HG03196 (cell line): ENCODE results near the gene EVI5L.
A peak's percentile ranks its signal among the peaks of the same experiment; 100 is the strongest.

Source experiments
- ATAC-seq: cut with Tn5 transposase; IDR thresholded peaks from one replicate; pipeline ENCODE4 v1.9.1; 2021; ENCODE audit not compliant: unreplicated experiment

Gene EVI5L

DNA sequence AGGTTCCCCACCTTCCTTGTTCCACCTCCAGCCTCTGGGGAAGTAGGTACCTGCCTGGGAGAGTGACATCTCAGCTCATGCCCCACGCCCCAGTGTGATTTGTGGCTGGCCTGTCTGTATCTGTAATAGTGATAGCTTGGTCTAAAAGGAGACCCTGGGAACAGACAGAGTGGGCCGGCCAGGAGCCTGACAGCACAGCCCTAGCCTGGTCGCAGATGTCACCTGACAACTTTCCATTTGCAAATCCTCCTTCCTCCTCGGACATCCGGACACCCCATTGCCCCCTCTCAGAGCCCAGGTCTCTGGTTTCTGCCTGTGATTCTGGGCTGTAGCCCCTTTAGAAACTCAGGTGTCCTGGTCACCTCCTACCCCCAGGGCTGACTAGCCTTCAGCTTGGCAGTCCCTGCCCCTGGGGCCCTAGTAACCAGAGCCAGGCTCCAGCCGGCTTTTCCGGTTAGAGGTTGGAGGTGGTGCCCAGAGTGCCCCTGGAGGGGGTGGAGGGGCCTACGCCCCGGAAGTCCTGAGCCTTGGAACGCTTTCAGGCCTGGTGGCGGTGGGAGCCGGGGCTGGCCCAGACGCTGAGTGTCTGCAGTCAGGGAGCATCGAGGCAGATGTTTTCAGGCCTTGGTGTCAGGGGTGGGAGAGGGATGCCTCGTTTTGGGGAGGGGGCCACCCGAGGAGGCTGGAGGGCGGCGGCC is 64.7 kb downstream of the EVI5L start:
- no peak for ATAC-seq

DNA sequence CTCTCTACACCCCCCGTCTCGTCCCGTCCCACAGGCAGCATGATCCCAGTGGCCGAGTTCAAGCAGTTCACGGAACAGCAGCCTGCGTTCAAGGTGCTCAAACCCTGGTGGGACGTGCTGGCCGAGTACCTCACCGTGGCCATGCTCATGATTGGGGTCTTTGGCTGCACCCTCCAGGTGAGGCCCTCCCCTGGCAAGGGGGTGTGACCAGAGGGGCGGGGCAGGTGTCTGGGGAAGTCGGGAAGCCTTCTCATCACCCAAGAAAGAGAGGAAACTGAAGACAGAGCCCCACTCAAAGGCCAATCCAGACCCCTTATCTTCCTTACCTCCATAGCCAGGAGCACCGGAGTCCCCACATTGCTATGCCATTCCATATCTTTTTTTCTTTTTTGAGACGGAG is 65.5 kb downstream of the EVI5L start:
- ATAC-seq = no peak

- no peak for ATAC-seq
Observed at GRCh38 chr19:7897292-7897691, 67.3 kb downstream of the EVI5L start.

- ATAC-seq = no peak
Observed at GRCh38 chr19:7898967-7899366, 68.9 kb downstream of the EVI5L start.

DNA sequence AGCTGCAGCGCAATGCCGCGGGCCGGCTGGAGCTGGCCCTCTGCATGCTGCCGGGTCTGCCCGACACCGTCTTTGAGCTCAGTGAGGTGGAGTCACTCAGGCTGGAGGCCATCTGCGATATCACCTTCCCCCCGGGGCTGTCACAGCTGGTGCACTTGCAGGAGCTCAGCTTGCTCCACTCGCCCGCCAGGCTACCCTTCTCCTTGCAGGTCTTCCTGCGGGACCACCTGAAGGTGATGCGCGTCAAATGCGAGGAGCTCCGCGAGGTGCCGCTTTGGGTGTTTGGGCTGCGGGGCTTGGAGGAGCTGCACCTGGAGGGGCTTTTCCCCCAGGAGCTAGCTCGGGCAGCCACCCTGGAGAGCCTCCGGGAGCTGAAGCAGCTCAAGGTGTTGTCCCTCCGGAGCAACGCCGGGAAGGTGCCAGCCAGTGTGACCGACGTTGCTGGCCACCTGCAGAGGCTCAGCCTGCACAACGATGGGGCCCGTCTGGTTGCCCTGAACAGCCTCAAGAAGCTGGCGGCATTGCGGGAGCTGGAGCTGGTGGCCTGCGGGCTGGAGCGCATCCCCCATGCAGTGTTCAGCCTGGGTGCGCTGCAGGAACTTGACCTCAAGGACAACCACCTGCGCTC is 69.8 kb downstream of the EVI5L start:
- no peak for ATAC-seq

- ATAC-seq = no peak
Observed at GRCh38 chr19:7900401-7900870, 70.4 kb downstream of the EVI5L start.

DNA sequence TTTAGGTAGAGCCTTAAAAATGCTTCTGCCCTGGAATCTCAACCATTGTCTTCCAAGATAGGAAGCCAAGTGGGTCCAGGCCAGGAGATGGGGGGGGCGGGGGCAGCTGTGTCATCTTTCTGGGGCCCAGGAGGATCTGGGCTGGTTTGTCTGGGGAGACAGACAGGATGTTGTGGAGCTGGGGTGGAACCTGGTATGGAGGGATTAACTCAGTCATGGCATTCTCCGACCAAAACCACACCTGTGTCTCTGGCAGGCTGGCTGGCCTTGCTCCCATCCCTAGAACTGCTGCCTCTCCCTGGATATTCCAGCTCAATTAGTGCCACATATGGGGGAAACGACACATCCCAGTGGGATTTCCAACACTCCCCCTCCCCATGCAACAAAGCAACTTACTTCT is 70.9 kb downstream of the EVI5L start:
- ATAC-seq = no peak

DNA sequence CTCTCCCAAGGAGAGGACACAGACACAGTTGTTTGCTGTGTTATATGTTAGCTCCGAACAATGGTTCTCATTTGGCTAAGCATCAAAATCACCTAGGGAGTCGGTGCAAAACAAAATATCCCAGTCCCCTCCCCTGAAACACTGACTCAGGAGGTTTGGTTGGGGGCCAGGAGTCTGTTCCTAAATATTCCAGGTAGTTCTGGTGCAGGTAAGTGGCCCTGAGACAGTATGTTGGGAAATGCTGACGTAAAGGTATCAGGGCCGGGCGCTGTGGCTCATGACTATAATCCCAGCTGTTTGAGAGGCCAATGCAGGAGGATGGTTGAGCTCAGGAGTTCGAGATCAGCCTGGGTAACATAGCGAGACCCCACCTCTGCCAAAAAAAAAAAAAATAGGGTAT is 71.3 kb downstream of the EVI5L start:
- no peak for ATAC-seq

GRCh38 chr19:7902796-7903243 is 72.8 kb downstream of the EVI5L start:
- ATAC-seq = no peak

DNA sequence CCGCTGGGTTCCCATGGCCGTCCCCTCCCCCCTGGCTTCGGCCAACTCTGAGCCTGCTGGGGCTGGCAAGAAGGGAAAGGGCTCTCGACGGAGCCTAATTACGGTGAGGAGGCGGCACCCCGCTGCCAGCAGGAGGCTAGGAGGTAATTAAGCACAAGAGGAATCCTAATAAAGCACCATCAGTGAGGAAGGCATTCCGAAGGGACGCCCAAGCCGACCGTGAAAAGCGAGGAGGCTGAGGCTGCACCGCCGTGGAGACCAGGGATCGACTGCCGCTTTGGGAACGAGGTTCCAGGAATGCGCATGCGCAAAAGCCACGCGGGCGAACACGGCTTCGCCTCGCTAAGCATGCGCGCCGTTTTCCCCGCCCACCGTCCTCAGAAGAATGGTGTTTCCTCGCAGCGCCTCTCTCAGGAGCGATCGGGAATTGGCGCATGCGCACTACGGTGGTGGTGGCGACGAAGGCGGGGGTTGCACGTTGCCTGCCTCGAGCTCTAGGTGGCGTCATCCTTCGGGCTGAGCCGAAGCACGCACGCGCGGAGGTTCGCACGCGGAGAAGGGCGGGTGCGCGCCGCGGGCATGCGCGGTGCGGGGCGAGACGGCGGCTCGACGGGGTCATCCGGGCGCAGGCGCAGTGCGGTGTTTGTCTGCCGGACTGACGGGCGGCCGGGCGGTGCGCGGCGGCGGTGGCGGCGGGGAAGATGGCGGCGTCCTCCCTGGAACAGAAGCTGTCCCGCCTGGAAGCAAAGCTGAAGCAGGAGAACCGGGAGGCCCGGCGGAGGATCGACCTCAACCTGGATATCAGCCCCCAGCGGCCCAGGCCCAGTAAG is 73.4 kb downstream of the EVI5L start, which contains the start of gene MAP2K7:
MAP2K7 (plus strand) TSS at position 634 of the 830 bp plus-strand sequence; CDS start at position 702, 68 bp downstream.
- peak; percentile 77 for ATAC-seq

DNA sequence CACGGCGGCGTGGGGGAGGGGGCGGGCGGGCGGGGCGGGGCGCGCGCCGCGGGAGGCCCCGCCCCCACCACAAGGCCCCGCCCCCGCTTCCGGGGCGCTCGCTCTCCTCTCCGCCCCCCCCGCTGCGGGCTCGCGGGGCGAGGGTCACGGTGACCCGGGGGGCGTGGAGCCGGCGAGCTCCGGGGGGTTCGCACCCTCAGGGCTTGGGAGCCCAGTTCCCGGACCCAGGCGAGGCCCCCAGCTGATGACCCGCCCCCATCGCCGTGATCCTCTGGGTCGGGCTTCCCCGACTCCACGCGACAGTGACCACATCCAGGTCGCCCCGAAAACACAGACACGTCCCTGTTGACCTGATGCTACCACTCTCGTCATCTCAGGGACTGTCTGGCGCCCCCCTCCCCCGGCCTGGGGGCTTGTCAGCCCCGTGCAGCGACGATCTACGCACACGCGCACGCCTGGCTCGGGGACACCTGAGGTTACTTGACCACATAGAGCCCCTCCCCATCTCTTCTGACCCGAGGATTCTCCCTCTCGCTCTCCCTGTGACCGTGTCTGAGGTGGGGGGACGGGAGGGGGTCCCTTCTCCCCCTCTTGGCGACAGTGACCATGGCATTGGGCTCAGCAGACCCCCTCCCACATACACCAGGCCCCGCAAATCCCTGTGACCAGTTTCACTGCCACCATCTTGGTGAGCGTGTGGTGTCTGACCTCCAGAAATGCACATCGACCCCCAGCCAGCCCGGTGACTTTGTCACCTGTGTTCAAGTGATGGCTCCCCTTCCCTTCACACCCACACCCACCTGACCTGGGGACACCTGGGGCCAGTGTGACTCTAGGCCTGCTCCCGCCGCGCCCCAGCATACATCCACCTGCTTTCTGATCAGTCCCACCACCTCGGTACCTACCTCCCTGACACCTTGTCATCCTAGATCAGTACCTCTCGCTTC is 74.3 kb downstream of the EVI5L start:
- ATAC-seq = peak; percentile 18

GRCh38 chr19:7905268-7905667 is 75.2 kb downstream of the EVI5L start:
- ATAC-seq = no peak

GRCh38 chr19:7905859-7906258 is 75.8 kb downstream of the EVI5L start:
- ATAC-seq = no peak

DNA sequence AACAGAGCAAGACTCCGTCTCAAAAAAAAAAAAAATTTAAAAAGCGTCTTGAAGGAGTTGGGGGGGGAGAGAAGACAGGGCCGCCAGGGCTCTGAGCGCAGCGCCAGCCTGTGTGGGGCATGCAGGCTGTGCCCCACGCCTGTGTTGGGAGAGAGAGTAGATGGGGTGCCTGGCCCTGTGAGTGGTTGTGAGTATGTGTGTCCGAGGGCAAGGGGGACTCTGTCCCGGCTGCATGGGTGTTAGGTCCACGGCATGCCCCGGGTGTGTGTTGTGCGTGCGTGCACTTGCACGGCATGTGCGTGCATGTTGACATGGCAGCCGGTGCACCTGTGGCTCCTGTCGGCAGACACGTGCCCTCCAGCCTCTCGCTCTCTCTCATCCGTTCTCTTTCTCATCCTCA is 77.1 kb downstream of the EVI5L start:
- ATAC-seq = no peak

DNA sequence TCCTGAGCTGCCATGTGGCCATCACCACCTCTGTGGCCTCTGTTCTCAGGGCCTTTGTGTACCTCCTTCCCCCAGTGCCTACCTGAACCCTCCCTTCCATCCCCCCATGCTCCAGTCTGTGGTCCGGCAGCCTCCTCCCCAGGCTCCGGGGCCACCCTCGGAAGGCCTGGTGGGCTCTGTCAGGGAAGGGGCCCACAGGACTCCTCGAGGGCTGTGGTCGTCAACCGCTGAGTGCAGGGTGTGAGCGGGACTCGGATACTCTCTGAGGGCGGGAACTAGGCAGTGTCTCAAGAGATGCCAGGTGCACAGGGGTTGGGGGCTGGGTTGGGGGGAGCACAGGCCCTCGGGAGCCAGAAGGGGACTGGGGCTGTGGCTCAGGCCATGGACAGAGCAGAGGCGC is 77.5 kb downstream of the EVI5L start:
- ATAC-seq = no peak

GRCh38 chr19:7908078-7908699 is 78.2 kb downstream of the EVI5L start:
- no peak for ATAC-seq

GRCh38 chr19:7908742-7909461 is 78.9 kb downstream of the EVI5L start:
- ATAC-seq = no peak

GRCh38 chr19:7909471-7910067 is 79.6 kb downstream of the EVI5L start:
- no peak for ATAC-seq
